ENCODE results near the gene NTN5.
"Not testable (repeated sequence)": the region's sequence is repeated elsewhere in the genome, so short reads cannot be mapped to it uniquely, and the experiment has no call there.

NTN5 gene

GRCh38 chr19:48672994-48673393 lies at the start of gene NTN5:
Gene NTN5, minus strand, starts transcription at chr19:48673017. Its CDS starts 2,031 bp downstream, at chr19:48670986.
- DNase-seq (ENCODE audit: low read depth) = no peak

- no peak for DNase-seq (ENCODE audit: low read depth)
These were observed 49.4 kb upstream of the NTN5 start for GRCh38 chr19:48722196-48722708.

- peak; percentile 73 for DNase-seq (ENCODE audit: low read depth)
These were observed 47.9 kb upstream of the NTN5 start for GRCh38 chr19:48720613-48721296.

- DNase-seq (ENCODE audit: low read depth) = no peak
These were observed 47.4 kb upstream of the NTN5 start for GRCh38 chr19:48720251-48720612.

GRCh38 chr19:48719263-48720171 lies 46.7 kb upstream of the NTN5 start, which contains the start of gene MAMSTR:
Gene MAMSTR, minus strand, starts transcription at chr19:48719725. Its CDS starts 694 bp downstream, at chr19:48719031.
- no peak for DNase-seq (ENCODE audit: low read depth)

GRCh38 chr19:48718711-48719231 lies 46.0 kb upstream of the NTN5 start:
- DNase-seq (ENCODE audit: low read depth) = no peak

- DNase-seq (ENCODE audit: low read depth) = not testable (repeated sequence)
These were observed 45.3 kb upstream of the NTN5 start for GRCh38 chr19:48718106-48718505.

GRCh38 chr19:48716562-48717291 lies 43.9 kb upstream of the NTN5 start:
- no peak for DNase-seq (ENCODE audit: low read depth)

- no peak for DNase-seq (ENCODE audit: low read depth)
These were observed 42.9 kb upstream of the NTN5 start for GRCh38 chr19:48715681-48716171.

- DNase-seq (ENCODE audit: low read depth) = no peak
These were observed 42.2 kb upstream of the NTN5 start for GRCh38 chr19:48714759-48715675.

GRCh38 chr19:48713864-48714755 lies 41.3 kb upstream of the NTN5 start:
- peak; percentile 94 for DNase-seq (ENCODE audit: low read depth)

- no peak for DNase-seq (ENCODE audit: low read depth)
These were observed 40.4 kb upstream of the NTN5 start for GRCh38 chr19:48713041-48713863.

- no peak for DNase-seq (ENCODE audit: low read depth)
These were observed 38.4 kb upstream of the NTN5 start for GRCh38 chr19:48711106-48711662.

GRCh38 chr19:48708471-48708870 lies 35.7 kb upstream of the NTN5 start:
- DNase-seq (ENCODE audit: low read depth) = no peak

- no peak for DNase-seq (ENCODE audit: low read depth)
These were observed 32.6 kb upstream of the NTN5 start for GRCh38 chr19:48705431-48705830.

GRCh38 chr19:48703316-48703715 lies 30.5 kb upstream of the NTN5 start:
- DNase-seq (ENCODE audit: low read depth) = no peak

- DNase-seq (ENCODE audit: low read depth) = no peak
These were observed 29.9 kb upstream of the NTN5 start for GRCh38 chr19:48702701-48703100.

- no peak for DNase-seq (ENCODE audit: low read depth)
These were observed 25.2 kb upstream of the NTN5 start for GRCh38 chr19:48698046-48698445.

Data from stimulated activated CD8-positive, alpha-beta memory T cell treated with anti-CD3 and anti-CD28 coated beads, Interleukin-12 subunit alpha, Interleukin-12 subunit beta, amount 100 ng/mL, for 4 hours (primary cell).